K562 (cell line): ENCODE results near the gene RACK1. TPM values are rescaled to one million over a fixed set of nuclear protein-coding genes. Genes with fewer than 3 reads are reported as not detected.

ENCODE experiments used
- BHLHE40 ChIP-seq: IDR thresholded peaks from 2 replicates; pipeline ENCODE4 v1.6.1; 2011; ENCODE audit warnings: low read length, improper control_type of control experiment
- C11orf30 ChIP-seq: fragments of 450-650 bp; IDR thresholded peaks from 2 replicates; pipeline ENCODE4 v1.6.1; 2016; ENCODE audit warnings: low read depth, mild to moderate bottlenecking
- FOXP1 ChIP-seq: sonication (generic); formaldehyde crosslinking; IDR thresholded peaks from 2 replicates; pipeline ENCODE4 v1.8.0; 2022; ENCODE audit warnings: mild to moderate bottlenecking, missing genetic modification reagents
- HES1 ChIP-seq: fragments of 450-650 bp; IDR thresholded peaks from 2 replicates; pipeline ENCODE4 v1.6.1; 2016; ENCODE audit warnings: low read depth, mild to moderate bottlenecking, moderate library complexity
- HSF4 ChIP-seq: fragments of 250-450 bp; sonication (Bioruptor Pico); IDR thresholded peaks from 2 replicates; pipeline ENCODE4 v2.1.2; 2022; ENCODE audit warnings: mild to moderate bottlenecking, moderate library complexity, borderline replicate concordance
- KDM4B ChIP-seq, 2 experiments: fragments of 450-650 bp in 1 of 2; sonication (generic) in 1 of 2; IDR thresholded peaks; 2 replicates each; pipeline ENCODE4 v1.6.1; 2016 to 2017; ENCODE audit warnings: borderline replicate concordance in 2 of 2, antibody characterized with exemption in 1 of 2, low read depth in 1 of 2, mild to moderate bottlenecking in 1 of 2
- NFRKB ChIP-seq: fragments of 450-650 bp; IDR thresholded peaks from 2 replicates; pipeline ENCODE4 v1.6.1; 2016; ENCODE audit warnings: low read depth
- PATZ1 ChIP-seq: fragments of 250-450 bp; sonication (Bioruptor Pico); IDR thresholded peaks from 2 replicates; pipeline ENCODE4 v1.5.0; 2020; ENCODE audit warnings: mild to moderate bottlenecking, borderline replicate concordance
- RB1 ChIP-seq: fragments of 450-650 bp; IDR thresholded peaks from 2 replicates; pipeline ENCODE4 v1.6.1; 2017; ENCODE audit warnings: low read depth, mild to moderate bottlenecking
- SRSF3 ChIP-seq: fragments of 200-400 bp; formaldehyde crosslinking; IDR thresholded peaks from 2 replicates; pipeline ENCODE4 v1.6.1; 2016; ENCODE audit warnings: mild to moderate bottlenecking, low read length, moderate library complexity; ENCODE audit not compliant: insufficient read depth
- SUPT5H ChIP-seq: fragments of 450-650 bp; IDR thresholded peaks from 2 replicates; pipeline ENCODE4 v1.6.1; 2016
- TFAP4 ChIP-seq: sonication (generic); formaldehyde crosslinking; IDR thresholded peaks from 2 replicates; pipeline ENCODE4 v1.8.0; 2022; ENCODE audit warnings: missing genetic modification reagents, mild to moderate bottlenecking, moderate library complexity, borderline replicate concordance
- ZBTB17 ChIP-seq: fragments of 450-650 bp; formaldehyde crosslinking; IDR thresholded peaks from 2 replicates; pipeline ENCODE4 v1.4.0; 2020; ENCODE audit warnings: mild to moderate bottlenecking
- ZNF41 ChIP-seq: fragments of 250-450 bp; sonication (Bioruptor Pico); conservative IDR thresholded peaks from 2 replicates; pipeline ENCODE4 v1.4.0; 2020; ENCODE audit warnings: mild to moderate bottlenecking
- ZNF609 ChIP-seq: sonication (generic); formaldehyde crosslinking; IDR thresholded peaks from 2 replicates; pipeline ENCODE4 v1.8.1; 2023; ENCODE audit warnings: missing genetic modification reagents, mild to moderate bottlenecking, borderline replicate concordance
- polyA plus RNA-seq, 8 experiments: library from polyadenylated mRNA; depleted of rRNA in 4 of 8; stranded (reverse) in 5 of 8; unstranded in 3 of 8; fragments of >200 nt; fragmentation: Nextera tagmentation in 2 of 8; fragmentation: Illumina TruSeq in 1 of 8; extraction: Ambion mirVana in 2 of 8; extraction: Trizol in 1 of 8; gene quantifications; 2 replicates each; pipeline versions ENCODE4 v1.2.1 to v1.2.3, GENCODE V29; 2011 to 2014; ENCODE audit warnings: inconsistent platforms in 1 of 8, missing spikeins in 1 of 8
- total RNA-seq, 7 experiments: library from RNA; depleted of rRNA in 6 of 7; stranded (reverse); fragments of >200 nt in 6 of 7; fragmentation: Illumina TruSeq in 2 of 7; extraction: Trizol in 2 of 7; gene quantifications; 2 replicates each; pipeline versions ENCODE4 v1.2.1 to v1.2.3, GENCODE V29; 2011 to 2021; ENCODE audit warnings: low replicate concordance in 1 of 7
- TF ChIP-seq, protein P1 (sequence below): fragments of 450-650 bp; IDR thresholded peaks from 2 replicates; pipeline ENCODE4 v1.6.1; 2014; ENCODE audit warnings: low read depth, mild to moderate bottlenecking, moderate library complexity, borderline replicate concordance

The RACK1 gene
- total and polyA plus RNA-seq, 9 of the 15 experiments (the other 6 are each of a cell fraction or from before 2014, with no cell fraction given) = 2,303 to 5,311 (median 3,833) TPM

- TF ChIP-seq FOXP1 (CRISPR knock-in tag) (peak; percentile 61; the same call in 1 of the 2 replicates), ZNF41 (CRISPR knock-in tag) (no peak), TFAP4 (peak; percentile 69), C11orf30 (peak; percentile 56), HES1 (0 out of 2 replicates have a peak, but pooled peaks have one; percentile 7), SUPT5H (peak; percentile 99), ZBTB17 (CRISPR knock-in tag) (0 out of 2 replicates have a peak, but pooled peaks have one; percentile 31), NFRKB (peak; percentile 92; the same call in 1 of the 2 replicates), PATZ1 (CRISPR knock-in tag) (no peak), HSF4 (no peak), BHLHE40 (0 out of 2 replicates have a peak, but pooled peaks have one; percentile 4), RB1 (peak; percentile 78), SRSF3 (peak; percentile 4; the same call in 1 of the 2 replicates), KDM4B (IDR thresholded peaks at IDR 0.05; ENCODE audit: borderline replicate concordance in 2 of 2, low read depth in 1 of 2) (peak in 1 of 2 experiments; percentile 81; a peak in 2 of 4 replicates), ZNF609 (CRISPR knock-in tag) (no peak)
- TF ChIP-seq, protein P1, sequence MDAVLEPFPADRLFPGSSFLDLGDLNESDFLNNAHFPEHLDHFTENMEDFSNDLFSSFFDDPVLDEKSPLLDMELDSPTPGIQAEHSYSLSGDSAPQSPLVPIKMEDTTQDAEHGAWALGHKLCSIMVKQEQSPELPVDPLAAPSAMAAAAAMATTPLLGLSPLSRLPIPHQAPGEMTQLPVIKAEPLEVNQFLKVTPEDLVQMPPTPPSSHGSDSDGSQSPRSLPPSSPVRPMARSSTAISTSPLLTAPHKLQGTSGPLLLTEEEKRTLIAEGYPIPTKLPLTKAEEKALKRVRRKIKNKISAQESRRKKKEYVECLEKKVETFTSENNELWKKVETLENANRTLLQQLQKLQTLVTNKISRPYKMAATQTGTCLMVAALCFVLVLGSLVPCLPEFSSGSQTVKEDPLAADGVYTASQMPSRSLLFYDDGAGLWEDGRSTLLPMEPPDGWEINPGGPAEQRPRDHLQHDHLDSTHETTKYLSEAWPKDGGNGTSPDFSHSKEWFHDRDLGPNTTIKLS = peak; percentile 37; the same call in 1 of the 2 replicates
Observed at GRCh38 chr5:181243564-181244343, at the start of gene RACK1 (continued).
